ENCODE measurements around the gene PRKCB.

The PRKCB gene

DNA sequence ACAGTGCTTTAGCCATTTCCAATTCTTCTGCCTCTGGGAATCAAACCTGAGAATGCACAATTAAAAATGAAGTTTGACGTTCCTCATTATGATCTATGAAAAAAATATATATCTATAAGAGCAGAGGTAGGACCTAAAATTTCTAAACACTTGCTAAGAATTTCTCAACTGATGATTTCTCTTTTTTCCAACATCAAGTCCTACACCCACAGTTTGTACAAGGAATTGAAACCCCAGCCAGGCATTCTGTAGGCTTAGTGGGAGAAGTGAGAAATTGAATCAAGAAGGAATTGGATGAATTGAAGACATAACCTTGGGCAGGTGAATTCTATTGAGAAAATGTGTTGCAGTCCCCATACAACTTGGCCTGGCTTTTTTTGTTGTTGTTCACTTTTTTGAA is 423.0 kb downstream of the PRKCB start:
- no peak for DNase-seq

DNA sequence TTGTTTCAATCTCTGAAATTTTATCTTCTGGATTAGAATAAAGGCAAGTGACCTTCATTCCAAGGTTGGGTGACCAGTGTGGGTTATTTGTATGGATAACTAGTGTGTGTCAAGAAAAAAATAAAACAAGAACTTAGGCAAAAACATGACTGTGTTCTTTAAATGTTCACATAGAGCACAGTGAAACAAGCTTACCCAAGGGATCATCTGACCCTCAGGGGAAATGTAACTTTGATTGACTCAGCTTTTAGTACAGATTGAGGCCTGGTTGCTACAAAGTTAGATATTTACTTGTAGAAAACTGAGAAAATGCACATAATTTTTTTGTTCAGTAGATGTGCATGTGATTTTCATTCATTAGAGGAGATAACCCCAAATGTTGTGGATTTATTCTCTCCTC is 427.0 kb downstream of the PRKCB start:
- DNase-seq, result no peak

Data from activated T-cell treated with anti-CD3 and anti-CD28 coated beads, Interleukin-2, amount 50 U/mL, for 48 hours (primary cell).